GM19324 (cell line): ENCODE measurements around the gene CCDC178.
"Not testable (repeated sequence)": the region's sequence is repeated elsewhere in the genome, so short reads cannot be mapped to it uniquely, and the experiment has no call there.

Experiments used
- ATAC-seq: cut with Tn5 transposase; IDR thresholded peaks from one replicate; pipeline ENCODE4 v1.9.1; 2021; ENCODE audit warnings: mild to moderate bottlenecking, moderate library complexity; ENCODE audit not compliant: unreplicated experiment, low FRiP score

CCDC178 gene

DNA sequence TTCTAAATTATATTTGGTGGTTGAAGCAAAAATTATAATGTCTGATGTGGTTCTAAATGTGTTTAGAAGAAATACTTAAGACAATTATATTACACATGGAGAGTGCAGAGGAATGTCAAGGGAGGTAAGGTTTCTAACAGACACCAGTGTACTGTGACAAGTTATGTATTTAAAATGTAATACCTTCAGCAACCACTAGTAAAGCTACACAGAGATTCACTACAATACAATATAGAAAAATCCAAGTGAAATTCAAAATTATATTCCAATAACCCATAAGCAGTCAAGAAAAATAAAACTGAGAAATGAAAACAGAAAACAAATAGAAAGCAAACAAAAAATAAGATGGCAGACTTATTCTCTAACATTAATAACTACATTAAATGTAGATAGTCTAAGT, 418.2 kb downstream of the CCDC178 start:
- ATAC-seq: no peak

DNA sequence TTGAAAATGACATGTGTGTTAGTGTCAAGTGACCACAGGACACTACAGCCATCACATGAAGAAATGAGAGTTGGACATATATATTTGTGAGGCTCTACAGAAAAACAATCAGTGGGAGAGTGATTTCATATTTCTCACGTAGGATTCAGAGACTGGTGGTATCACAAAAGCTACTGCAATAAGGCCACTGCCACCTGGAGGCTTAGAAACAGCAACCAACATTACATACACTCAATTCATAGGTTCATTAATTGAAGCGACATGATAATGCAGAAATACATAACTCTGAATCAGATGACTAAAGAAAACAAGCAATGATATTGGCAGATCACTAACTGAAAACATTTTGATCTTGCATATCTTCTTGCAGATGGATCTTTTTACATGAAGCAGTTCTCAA, 419.6 kb downstream of the CCDC178 start:
- no peak for ATAC-seq

DNA sequence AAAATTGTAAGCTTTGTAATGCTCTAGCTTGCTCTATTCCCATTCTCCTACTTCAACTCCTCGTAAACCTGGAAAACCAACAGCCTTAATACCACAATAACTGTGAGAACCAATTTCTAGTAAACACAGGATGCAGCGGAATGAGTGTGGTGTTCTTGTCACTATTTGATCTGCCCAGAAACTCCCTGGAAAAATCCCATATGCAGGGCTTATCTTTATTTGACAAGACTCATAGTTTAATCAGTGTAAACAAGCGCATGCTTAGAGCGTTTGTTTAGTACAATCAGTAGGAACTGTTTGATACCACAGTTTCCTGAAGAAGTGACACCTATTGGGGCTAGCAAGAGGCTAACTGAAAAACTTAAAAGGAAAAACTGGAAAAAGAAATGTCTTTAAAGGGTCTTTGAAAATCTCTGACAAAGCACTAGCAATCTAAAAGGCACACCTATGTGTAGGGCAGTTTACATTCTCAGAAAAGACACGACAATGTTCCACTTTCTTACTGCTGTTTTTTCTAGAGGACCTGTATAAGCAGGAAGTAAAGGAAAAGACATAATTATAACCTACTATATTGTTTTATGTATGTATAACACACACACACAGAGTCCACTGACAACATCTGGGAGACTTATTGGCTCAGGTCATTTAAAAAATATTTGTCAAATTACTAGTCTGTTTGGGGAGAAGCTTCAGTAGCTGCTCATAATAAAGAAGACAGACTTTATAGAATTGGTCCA, 426.3 kb downstream of the CCDC178 start:
- no peak for ATAC-seq

DNA sequence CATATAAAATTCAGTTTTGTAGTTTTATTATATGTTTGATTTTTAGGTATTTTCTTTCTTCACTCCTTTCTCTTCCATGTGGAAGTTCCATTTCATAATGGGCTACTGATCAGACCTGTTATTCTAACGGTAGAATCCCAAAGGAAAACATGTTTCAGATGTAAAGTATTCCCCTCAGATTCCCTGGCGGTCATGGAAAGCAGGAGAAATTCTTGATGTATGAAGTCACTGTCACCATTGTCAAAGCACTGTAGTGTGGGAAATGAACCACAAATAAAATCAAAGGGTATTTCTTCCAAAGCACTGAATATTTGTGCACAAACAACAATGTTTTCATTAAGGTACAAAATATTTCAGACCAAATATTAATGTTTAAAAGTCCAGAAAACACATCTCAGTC, 430.4 kb downstream of the CCDC178 start:
- ATAC-seq: no peak

DNA sequence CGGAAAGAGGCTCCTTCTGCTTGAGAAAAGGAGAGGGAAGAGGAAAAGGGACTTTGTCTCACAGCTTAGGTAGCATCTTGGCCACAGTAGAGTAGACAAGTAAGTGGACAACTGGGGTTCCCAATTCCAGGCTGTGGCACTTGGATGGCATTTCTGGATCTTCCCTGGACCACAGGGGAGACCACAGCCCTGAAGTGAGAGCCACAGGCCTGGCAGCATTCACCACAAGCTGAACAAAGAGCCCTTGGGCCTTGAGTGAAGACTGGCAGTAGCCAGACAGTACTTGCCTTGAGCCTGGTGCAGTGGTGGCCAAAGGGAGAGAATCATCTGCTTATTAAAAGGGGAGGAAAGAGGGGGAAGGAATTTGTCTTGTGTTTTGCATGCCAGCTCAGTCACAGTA, 441.6 kb downstream of the CCDC178 start:
- ATAC-seq: no peak

DNA sequence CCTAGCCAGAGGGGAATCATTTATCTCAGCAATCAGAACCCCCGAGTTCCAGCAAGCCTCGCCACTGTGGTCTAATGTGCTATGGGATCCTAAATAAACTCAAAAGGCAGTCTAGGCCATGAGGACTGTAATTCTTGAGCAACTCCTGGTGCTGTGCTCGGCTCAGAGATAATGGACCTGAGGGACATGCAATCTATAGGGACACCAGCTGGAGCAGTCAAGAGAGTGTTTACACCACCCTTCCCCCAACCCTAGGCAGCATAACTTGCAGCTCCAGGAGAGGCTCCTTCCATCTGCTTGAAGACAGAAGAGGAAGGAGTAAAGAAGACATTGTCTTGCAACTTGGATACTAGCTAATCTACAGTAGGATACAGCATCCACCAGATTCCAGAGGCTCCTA, 442.2 kb downstream of the CCDC178 start:
- ATAC-seq: no peak

DNA sequence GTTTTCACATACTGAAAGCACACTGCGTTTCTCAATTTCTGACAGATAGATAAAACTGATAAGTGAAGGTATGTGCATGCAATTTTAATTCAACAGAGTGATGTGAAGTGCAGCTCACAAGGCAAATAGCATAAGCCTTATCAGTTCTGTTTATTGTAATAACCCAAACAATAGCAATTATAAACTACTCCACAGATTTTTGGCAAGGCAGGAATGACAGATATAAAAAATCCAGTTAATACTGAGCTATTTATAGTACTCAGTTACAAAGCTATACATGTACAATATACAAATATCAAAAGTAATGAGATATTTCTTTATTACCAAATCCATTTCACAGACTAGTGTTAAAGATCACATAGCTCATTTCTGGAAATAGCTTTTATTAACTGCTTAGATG, 456.8 kb downstream of the CCDC178 start:
- no peak for ATAC-seq

DNA sequence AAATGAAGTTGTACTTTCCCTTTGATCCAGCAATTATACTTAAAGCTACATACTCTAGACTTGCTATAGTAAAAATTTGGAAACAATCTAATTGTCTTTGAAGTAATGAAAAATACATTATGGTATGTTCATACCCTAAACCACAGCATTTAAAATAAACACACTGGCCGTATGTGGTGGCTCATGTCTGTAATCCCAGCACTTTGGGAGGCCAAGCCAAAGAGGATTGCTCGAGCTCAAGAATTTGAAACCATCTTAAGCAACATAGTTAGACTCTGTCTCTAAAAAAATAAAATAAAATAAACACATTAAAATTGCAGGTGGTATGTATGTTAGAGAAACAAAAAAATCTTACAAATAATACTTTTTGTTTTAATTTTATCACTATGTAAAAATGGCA, 459.6 kb downstream of the CCDC178 start:
- ATAC-seq: no peak

DNA sequence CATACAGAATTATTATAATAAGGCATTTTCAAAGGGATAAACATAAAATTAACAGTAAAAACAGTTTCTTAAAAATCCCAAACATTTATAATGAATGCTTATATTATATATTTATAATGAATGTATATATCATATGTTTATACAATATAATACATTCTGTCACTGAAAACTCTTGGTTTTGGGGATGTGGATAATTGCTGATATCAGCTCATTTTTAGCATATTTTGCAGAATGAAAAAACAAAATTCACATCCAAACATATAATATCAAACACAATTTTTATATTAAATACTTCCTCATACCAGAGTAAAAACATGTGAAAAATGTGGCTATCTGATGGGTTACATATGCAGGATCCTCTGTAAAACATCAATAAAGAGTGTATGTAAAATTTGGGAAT, 465.0 kb downstream of the CCDC178 start:
- ATAC-seq: no peak

DNA sequence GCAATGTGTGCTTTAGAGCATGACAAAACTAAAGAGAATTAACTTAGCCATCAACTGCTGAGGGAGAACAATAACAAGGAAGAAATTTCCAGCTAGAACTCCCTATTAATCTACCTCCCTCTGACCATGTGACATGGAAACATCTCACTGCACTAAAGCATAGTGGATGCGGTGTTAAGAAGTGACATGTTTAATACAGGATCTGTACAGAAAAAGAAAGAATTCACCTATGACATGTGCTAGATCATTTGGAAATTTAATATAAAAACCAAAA, 465.4 kb downstream of the CCDC178 start:
- no peak for ATAC-seq

DNA sequence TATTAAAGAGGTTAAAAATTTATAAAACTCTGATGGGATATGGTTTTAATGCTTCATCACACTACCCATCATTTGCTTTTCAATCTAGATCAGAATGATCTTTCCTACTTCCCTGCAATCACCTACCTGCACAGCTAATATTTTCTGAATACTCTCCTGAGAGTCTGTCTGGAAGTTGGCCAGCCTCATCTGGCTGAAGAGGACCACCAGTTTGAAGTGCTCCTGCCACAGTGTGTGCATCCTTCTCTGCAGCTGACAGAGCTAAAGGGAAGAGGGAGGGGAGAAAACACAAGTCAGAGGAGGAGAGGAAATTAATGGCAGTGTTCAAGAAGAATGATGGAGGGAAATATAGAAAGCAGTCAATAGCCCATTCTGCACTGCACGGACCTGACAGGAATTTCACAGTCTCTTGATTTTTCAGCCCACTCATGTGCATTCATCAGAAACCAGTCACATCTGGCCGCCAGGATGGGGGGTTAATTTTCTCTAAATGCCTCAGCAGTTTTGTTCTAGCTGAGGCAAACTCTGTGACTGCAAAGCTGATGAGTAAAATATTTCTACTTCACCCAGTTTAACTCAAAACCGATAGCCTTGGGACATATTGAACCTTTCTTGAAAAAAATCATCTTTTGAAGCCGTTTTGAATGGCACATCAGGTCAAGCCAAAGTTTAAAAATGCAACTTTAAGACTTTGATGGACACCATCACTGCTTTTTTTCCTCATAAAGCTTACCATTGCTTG, 465.9 kb downstream of the CCDC178 start:
- ATAC-seq: no peak

DNA sequence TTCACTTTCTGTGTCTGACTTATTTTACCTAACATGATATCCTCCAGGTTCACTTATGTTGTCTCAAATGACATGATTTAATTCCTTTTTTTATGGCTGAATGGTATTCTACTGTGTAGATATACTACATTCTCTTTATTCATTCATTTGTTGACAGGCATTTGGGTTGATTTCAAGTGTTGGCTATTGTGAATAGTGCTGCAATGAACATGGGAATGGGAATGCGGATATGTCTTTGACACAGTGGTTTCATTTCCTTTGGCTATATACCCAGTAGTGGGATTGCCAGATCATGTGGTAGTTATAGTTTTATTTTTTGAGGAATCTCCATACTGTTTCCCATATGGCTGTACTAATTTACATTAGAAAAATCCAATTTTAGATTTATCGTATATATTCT, 472.3 kb downstream of the CCDC178 start:
- no peak for ATAC-seq

DNA sequence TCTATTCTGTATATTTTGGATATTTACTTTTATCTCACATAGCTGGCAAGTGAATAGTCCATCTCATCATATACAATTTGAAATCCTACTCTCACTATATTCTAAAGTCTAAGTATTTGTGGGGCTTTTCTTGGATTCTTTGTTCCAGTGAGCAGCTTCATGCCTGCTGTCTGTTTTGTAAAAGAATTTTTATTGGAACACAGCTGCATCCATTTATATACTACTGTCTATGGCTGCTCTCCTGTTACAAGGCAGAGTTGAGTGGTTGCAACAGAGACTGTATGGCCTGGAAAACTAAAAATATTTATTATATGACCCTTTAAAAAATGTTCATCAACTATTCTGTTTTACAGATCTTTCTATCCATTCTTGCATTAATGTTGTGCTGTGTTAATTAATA, 474.4 kb downstream of the CCDC178 start:
- no peak for ATAC-seq

DNA sequence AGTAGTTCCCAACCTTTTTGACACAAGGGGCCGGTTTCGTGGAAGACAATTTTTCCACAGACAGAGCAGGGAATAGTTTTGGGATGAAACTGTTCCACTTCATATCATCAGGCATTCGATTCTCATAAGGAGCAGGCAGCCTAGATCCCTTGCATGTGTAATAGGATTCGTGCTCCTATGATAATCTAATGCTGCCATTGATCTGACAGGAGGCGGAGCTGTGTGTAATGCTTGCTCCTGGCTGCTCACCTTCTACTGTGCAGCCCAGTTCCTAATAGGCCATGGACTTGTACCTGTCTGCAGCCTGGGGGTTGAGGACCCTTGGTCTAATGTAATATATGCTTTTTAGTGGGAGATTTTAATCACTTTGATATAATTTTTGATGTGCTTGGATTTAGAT, 479.0 kb downstream of the CCDC178 start:
- ATAC-seq: no peak

DNA sequence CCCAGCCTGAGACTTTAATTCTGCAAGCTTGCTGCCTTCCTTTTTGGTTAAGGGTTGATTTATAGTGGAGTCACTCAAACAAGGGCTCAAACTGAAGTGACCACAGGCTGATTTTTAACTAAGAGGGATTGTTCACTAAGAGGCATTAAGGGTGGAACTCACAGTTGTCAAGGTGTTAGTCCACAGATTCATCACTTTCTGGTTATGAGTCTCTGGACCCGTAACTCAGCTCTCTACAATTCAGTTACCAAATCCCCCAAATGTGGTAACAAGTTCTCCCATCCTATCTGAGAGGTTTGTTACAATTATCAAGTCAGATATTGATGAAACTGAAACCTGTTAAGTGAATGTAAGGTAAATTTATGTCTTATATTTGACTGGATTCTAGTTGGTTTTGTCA, 481.8 kb downstream of the CCDC178 start:
- ATAC-seq: no peak

DNA sequence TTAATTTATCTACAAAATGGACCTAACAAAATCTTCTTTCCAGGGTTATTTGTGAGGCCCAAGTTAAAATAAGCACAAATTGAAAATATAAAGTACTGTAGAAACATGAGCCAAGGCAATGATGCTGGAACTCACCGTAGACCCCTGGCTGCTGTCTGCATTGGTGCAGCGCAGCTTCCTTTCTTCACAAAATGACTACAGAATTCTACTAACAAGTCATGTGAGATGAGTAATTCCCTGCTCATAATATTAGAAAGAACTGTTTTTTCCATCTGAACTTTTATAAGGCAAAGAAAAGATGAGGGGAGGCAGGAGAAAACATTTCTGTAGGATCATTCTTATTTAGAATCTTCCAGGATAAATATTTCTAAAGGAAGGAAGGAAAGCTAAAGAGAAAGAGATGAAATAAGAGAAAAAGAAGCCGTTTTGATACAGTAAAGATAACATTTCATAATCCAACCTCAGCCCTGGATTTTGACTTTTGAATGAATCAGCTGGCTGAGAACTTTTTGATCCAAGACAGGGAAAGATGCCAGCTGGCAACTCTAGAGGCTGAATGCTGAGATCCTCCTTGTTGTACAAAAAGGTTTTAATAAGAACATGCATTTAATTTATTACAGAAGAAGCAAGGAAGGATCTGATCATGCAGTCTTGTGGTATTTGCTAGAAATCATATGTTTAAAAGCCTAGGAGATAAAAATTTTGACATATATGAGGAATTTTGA, 483.8 kb downstream of the CCDC178 start:
- ATAC-seq: no peak

DNA sequence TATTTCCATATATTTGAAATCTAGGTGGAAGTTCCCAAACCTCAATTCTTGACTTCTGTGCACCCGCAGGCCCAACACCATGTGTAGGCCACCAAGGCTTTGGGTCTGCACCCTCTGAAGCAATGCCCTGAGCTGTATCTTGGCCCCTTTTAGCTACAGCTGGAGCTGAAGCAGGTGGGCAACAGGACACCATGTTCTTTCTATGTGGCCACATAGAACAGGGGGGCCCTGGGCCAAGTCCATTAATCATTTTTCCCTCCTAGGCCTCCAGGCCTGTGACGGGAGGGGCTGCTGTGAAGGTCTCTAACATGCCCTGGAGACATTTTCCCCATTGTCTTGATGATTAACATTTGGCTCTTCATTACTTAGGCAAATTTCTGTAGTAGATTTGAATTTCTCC, 488.2 kb downstream of the CCDC178 start:
- not testable (repeated sequence) for ATAC-seq

DNA sequence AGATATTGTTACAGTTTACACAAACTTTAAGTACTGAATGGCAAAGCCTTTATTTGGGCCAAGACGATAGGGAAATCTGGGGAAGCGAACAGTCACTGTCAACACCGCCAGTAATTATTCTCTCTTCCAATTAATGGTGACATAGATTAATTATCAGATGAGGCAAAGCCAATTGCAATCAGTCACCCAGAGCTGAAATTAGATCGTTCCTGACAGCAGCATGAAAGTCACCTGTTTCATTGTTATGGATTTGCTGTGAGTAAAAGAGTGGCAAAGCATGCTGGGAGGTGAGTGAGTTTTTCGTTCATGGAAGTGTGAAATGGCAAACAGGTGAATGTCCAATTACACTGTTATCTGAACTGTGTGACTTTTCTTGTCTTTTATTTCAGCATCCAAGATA, 502.9 kb downstream of the CCDC178 start:
- ATAC-seq: no peak

DNA sequence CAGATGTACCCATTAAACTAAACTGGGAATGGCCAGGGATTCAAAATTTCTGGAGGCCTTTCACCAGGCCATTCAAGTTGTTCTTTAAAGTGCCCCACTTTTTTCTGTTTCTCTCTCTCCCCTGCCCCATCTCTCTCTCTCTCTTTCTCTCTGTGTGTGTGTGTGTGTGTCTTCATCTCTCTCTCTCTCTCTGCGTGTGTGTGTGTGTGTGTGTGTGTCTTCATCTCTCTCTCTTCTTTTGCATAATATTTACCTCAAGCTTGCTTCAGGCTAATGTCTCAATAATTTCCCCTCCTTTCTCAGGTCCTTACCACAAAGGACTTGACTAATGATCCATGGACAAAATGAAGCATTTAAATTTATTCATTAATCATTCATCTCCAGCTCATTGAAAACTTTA, 503.5 kb downstream of the CCDC178 start:
- no peak for ATAC-seq

DNA sequence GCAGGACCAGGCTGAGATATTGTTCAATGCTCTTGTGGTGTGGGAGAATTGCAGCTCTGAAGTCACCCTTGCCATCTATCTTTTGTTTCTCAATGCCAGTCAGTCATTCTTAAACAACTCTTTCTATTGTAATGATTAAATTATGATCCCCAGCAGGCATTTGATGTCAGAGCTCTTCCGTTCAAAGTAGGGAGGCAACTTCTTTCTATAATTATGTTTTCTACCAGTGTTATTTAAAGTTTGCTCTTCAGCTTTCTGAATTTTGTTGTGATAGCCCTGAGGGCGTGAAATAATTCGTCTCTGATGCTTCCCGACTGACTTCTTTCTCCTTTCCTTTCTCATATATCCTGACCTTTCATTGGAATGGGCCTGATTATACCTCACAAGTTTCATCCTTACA, 506.3 kb downstream of the CCDC178 start:
- ATAC-seq: no peak

DNA sequence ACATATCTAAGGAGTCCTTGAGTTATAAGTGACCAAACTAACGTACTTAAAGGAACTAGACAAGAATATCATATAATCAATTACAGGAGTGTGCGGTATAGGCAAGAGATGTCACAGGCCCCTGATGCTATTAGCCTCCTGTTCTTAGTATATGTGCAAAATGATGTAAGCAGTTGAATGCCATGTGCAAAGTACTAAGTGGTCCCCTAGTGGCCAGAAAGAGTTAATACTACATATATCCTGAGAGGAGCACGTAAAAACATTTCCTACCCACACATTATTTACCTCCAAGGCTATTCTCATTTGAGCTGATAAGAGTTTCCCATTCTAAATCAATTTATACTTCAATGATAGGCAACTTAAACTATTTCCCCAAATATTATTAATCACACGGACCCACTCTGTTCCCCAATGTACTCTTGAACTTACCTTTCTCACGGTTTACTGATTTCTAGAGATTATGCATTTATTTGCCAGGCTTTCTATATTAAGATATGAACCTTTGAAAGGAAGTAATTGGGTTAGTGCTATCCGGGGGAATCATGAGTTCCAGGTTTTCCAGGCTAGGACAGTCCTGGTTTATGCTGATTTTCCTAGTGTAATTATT, 509.7 kb downstream of the CCDC178 start:
- ATAC-seq: peak; percentile 91
